Natural killer cell (primary cell): ENCODE measurements around the gene SGMS2. TPM values are rescaled to one million over a fixed set of nuclear protein-coding genes. Genes with fewer than 3 reads are reported as not detected.
A peak's percentile ranks its signal among the peaks of the same experiment; 100 is the strongest.

Experiments used
- ATAC-seq, 3 donors: fragments of 150-1000 bp in 2 of 3; fragments of 200-7000 bp in 1 of 3; cut with Tn5 transposase; 1 replicate in 1 of 3; 2 replicates in 2 of 3; pipeline ENCODE4 v1.10.0; 2021; ENCODE audit warnings: mild to moderate bottlenecking in 2 of 3, moderate library complexity in 2 of 3
- DNase-seq, 2 donors: peaks; one replicate each; pipeline versions ENCODE4 v3.0.0 to v3.0.0-alpha.2; 2013 to 2021; ENCODE audit warnings: mixed read lengths in 1 of 2
- H3K27ac ChIP-seq: one replicate; pipeline ENCODE4 v1.5.1; 2013; ENCODE audit warnings: mild to moderate bottlenecking, low read length
- H3K27me3 ChIP-seq: one replicate; pipeline ENCODE4 v1.6.1; 2013; ENCODE audit warnings: low read length; ENCODE audit not compliant: control insufficient read depth, insufficient read depth
- H3K36me3 ChIP-seq: one replicate; pipeline ENCODE4 v1.6.1; 2013; ENCODE audit warnings: low read length; ENCODE audit not compliant: control insufficient read depth, insufficient read depth
- H3K4me1 ChIP-seq: one replicate; pipeline ENCODE4 v1.6.1; 2013; ENCODE audit warnings: low read length; ENCODE audit not compliant: control insufficient read depth, insufficient read depth
- H3K4me3 ChIP-seq: one replicate; pipeline ENCODE4 v1.5.1; 2013; ENCODE audit warnings: low read length
- H3K9me3 ChIP-seq: one replicate; pipeline ENCODE4 v1.6.1; 2013; ENCODE audit warnings: low read length; ENCODE audit not compliant: control insufficient read depth, insufficient read depth
- H3K27ac Mint-ChIP-seq, 2 donors: one replicate each; pipeline ENCODE4 v1.8.0; 2022; ENCODE audit warnings: mild to moderate bottlenecking in 2 of 2, mixed read lengths in 2 of 2, moderate library complexity in 1 of 2
- H3K27me3 Mint-ChIP-seq, 2 donors: one replicate each; pipeline ENCODE4 v1.8.0; 2022; ENCODE audit warnings: low read depth in 2 of 2, mixed read lengths in 2 of 2
- H3K36me3 Mint-ChIP-seq: one replicate; pipeline ENCODE4 v1.8.0; 2022; ENCODE audit warnings: mixed read lengths
- H3K4me1 Mint-ChIP-seq, 2 donors: one replicate each; pipeline ENCODE4 v1.8.0; 2022; ENCODE audit warnings: mixed read lengths in 2 of 2
- H3K4me3 Mint-ChIP-seq: one replicate; pipeline ENCODE4 v1.8.0; 2022; ENCODE audit warnings: mild to moderate bottlenecking, moderate library complexity, mixed read lengths
- H3K9me3 Mint-ChIP-seq, 2 donors: one replicate each; pipeline ENCODE4 v1.8.0; 2022; ENCODE audit warnings: mixed read lengths in 2 of 2
- WGBS: methylation state at CpG from one replicate; pipeline ENCODE4 v1.1.7; 2013; ENCODE audit warnings: missing lambda C conversion rate; ENCODE audit not compliant: insufficient coverage; 5-methylcytosine and 5-hydroxymethylcytosine counted together
- intact Hi-C: fragments of 100-400 bp; cut with micrococcal nuclease; formaldehyde crosslinking; loops from one replicate; pipeline ENCODE4 v1.14.2; 2022
- total RNA-seq, 4 donors: library from RNA; stranded (reverse); fragments of 120-200 nt in 1 of 4; gene quantifications; one replicate each; pipeline versions ENCODE4 v1.2.3 to v1.2.4, GENCODE V29; 2013 to 2022
- TF ChIP-seq, protein P1 (sequence below): fragments of 200-600 bp; IDR thresholded peaks from one replicate; pipeline ENCODE4 v1.8.0; 2022; ENCODE audit warnings: antibody characterized with exemption

Gene SGMS2
- total RNA-seq, 3 donors from 2014 or later (not counting 1 experiment from before 2014, with no cell fraction given) = 0.16 to 0.98 (median 0.54) TPM

DNA sequence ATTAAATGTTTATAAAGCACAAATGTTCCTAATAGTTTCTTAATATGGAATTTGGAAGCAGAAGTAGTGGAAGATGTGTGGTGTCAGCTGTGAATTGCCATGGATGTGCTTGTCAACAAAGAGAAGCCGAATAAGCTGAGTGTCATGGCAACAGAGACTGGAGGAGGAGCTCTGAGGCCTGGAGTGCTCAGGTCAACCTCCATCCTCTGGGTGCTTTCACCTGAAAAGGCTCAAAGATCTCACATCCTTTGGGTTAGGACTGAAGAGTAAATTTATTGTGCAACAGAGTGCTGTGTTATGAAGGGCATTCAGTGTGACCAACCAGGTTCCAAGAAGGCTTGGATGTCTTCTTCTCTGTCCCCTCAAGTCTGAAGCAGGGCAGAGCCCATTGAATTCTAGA lies 18.7 kb downstream of the SGMS2 start:
- ATAC-seq = no peak
- no peaks in the 10 kb centered on the region for H3K27me3 ChIP-seq
- no peak overlapping the region for H3K27ac ChIP-seq
- H3K36me3 ChIP-seq = no peaks in the 10 kb centered on the region
- no peaks in the 10 kb centered on the region for H3K9me3 ChIP-seq
- no peak overlapping the region for H3K27ac Mint-ChIP-seq
- peaks cover 0 to 3% of the 10 kb centered on the region in 2 donors for H3K9me3 Mint-ChIP-seq
- TF ChIP-seq, protein P1, sequence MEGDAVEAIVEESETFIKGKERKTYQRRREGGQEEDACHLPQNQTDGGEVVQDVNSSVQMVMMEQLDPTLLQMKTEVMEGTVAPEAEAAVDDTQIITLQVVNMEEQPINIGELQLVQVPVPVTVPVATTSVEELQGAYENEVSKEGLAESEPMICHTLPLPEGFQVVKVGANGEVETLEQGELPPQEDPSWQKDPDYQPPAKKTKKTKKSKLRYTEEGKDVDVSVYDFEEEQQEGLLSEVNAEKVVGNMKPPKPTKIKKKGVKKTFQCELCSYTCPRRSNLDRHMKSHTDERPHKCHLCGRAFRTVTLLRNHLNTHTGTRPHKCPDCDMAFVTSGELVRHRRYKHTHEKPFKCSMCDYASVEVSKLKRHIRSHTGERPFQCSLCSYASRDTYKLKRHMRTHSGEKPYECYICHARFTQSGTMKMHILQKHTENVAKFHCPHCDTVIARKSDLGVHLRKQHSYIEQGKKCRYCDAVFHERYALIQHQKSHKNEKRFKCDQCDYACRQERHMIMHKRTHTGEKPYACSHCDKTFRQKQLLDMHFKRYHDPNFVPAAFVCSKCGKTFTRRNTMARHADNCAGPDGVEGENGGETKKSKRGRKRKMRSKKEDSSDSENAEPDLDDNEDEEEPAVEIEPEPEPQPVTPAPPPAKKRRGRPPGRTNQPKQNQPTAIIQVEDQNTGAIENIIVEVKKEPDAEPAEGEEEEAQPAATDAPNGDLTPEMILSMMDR = no peak
- intact Hi-C loops = no loop called here
- no peaks in the 10 kb centered on the region for H3K4me1 Mint-ChIP-seq
- no peaks in the 10 kb centered on the region for H3K36me3 Mint-ChIP-seq
- WGBS = 81% methylated on average over 1 of the region's 1 CpG
- no peak overlapping the region for H3K4me3 Mint-ChIP-seq
- no peak for DNase-seq
- no peak overlapping the region for H3K4me3 ChIP-seq
- no peaks in the 10 kb centered on the region for H3K4me1 ChIP-seq
- H3K27me3 Mint-ChIP-seq = no peaks in the 10 kb centered on the region

DNA sequence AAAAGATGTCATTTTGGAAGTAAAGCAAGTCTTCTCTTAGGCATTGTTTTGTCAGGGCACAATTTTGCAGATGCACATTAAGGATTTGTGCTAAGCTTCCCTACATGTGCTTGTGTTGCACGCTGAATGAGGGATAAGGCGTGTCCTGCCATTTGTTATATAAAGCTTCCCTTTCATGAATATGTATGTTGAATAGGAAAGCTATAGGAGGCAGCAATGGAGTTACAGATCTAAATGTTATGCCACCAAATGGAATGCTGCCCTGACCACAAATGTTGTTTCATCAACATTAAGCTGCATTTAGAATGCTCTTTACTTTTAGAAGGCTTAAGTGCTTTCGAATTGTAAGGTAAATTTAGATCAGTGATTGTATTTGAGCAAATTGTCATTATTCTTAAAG lies 20.9 kb downstream of the SGMS2 start:
- Mint-ChIP-seq H3K27me3 (no peaks in the 10 kb centered on the region), H3K4me1 (peaks cover 0 to 7% of the 10 kb centered on the region in 2 donors), H3K36me3 (no peaks in the 10 kb centered on the region), H3K4me3 (no peak overlapping the region), H3K9me3 (peaks cover 0 to 3% of the 10 kb centered on the region in 2 donors), H3K27ac (no peak overlapping the region)
- ATAC-seq (no peak), DNase-seq (no peak)
- no peaks in the 10 kb centered on the region for H3K4me1 ChIP-seq
- H3K4me3 ChIP-seq = no peak overlapping the region
- H3K36me3 ChIP-seq = no peaks in the 10 kb centered on the region
- no peak overlapping the region for H3K27ac ChIP-seq
- 88% methylated on average over 2 of the region's 3 CpGs for WGBS
- no peaks in the 10 kb centered on the region for H3K27me3 ChIP-seq
- no peaks in the 10 kb centered on the region for H3K9me3 ChIP-seq
- intact Hi-C loops = no loop called here
- TF ChIP-seq, protein P1 = no peak

DNA sequence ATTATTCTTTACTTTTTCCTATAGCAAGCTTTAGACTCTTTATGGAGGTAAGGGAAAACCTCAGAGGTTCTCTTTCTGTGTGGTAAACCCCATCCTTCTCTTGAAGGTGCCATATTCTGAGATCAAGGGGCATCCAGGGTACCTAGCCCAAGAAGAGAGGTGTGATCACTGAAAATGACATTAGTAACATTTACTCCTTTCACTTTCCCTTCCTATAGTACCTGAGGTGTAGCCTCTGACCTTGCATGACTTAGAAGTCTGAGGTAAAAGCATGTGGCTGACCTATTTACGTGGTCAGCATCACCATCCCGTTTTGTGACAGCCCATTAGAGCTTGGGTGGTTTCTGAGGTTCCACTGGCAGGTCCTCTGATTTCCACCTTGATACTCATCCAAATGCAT lies 25.7 kb downstream of the SGMS2 start:
- H3K27ac ChIP-seq = no peak overlapping the region
- H3K9me3 ChIP-seq = no peaks in the 10 kb centered on the region
- Mint-ChIP-seq H3K4me1 (peaks cover 0 to 13% of the 10 kb centered on the region in 2 donors), H3K9me3 (peaks cover 0 to 3% of the 10 kb centered on the region in 2 donors), H3K4me3 (no peak overlapping the region), H3K27me3 (peaks cover 0 to 12% of the 10 kb centered on the region in 2 donors), H3K36me3 (no peaks in the 10 kb centered on the region), H3K27ac (no peak overlapping the region)
- no peak for DNase-seq
- no peaks in the 10 kb centered on the region for H3K36me3 ChIP-seq
- 25% methylated on average over 2 of the region's 2 CpGs for WGBS
- ATAC-seq = peak in 2 of 3 donors; percentile 22 to 36
- no peaks in the 10 kb centered on the region for H3K27me3 ChIP-seq
- no peak overlapping the region for H3K4me3 ChIP-seq
- H3K4me1 ChIP-seq = no peaks in the 10 kb centered on the region
- TF ChIP-seq, protein P1 = no peak
- intact Hi-C loops = no loop called here
